ENCODE results near the gene CCDC88C.

The CCDC88C gene

DNA sequence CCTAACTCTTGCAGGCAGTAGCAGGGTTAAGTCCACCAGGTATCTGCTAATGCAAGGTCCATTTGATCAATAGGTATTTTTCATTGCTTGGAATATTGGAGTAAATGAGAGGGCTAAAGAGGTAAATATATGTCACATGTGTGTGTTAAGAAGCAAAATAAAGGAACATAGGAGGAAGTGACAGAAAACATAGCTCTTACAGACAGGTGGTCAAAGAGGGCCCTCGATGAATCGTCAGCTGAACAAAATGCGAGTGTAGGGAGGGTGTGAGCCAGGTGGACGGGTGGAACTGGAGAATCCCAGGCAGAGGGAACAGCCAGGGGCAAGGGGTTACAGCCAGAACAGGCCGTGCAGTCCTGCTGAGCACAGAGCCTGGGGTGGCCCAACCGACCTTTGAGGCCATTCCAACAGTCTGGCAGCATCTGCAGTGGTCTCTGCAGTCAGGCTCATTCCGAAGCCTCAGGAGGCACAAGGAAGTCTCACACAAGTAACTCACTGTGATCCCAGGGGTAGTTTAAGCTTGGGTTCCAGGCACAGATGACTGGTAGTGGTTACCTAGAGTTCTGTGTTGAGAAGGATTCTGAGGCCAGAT, 43.2 kb downstream of the CCDC88C start:
- Histone ChIP-seq H3K23ac (ENCODE audit: low read length in 2 of 2) (no peak overlapping the region), H4K8ac (ENCODE audit: low read length) (no peak overlapping the region), H3K4me2 (ENCODE audit: low read length, poor library complexity, severe bottlenecking) (no peak overlapping the region), H3K9me3 (ENCODE audit: control insufficient read depth, low read length) (no peaks in the 10 kb centered on the region), H3K4ac (ENCODE audit: low read depth in 1 of 2, low read length in 2 of 2) (no peak overlapping the region), H3K4me1 (ENCODE audit: control insufficient read depth, insufficient read depth, low read depth, low read length) (peaks cover 22% of the 10 kb centered on the region), H3K79me1 (replicated peaks; ENCODE audit: low read length, poor library complexity, severe bottlenecking) (peaks cover 3% of the 10 kb centered on the region), H3K27ac (ENCODE audit: low read length, poor library complexity, severe bottlenecking) (no peak overlapping the region), H2BK15ac (ENCODE audit: low read depth, poor library complexity, severe bottlenecking) (no peak overlapping the region), H3K18ac (ENCODE audit: low read depth in 1 of 2, low read length in 2 of 2) (no peak overlapping the region), H2AFZ (ENCODE audit: low read depth, low read length) (no peak overlapping the region), H2AK5ac (ENCODE audit: low read length, severe bottlenecking) (no peak overlapping the region), H2BK5ac (ENCODE audit: low read depth, low read length, poor library complexity, severe bottlenecking) (no peak overlapping the region), H3K36me3 (ENCODE audit: control insufficient read depth in 1 of 2, insufficient read depth in 2 of 2, low read depth in 1 of 2, low read length in 2 of 2) (no peaks in the 10 kb centered on the region), H2BK12ac (ENCODE audit: low read length in 2 of 2) (no peak overlapping the region), H3K9ac (ENCODE audit: low read length) (no peak overlapping the region), H3K4me3 (ENCODE audit: insufficient read depth in 1 of 2, low read depth in 1 of 2, low read length in 2 of 2) (no peak overlapping the region), H4K91ac (ENCODE audit: low read length) (no peak overlapping the region), H2BK120ac (ENCODE audit: low read depth, low read length) (no peak overlapping the region), H3K14ac (ENCODE audit: low read length in 2 of 2) (peak overlapping the region in 1 of 2 experiments; percentile 64), H3K27me3 (ENCODE audit: control insufficient read depth in 1 of 2, insufficient read depth in 1 of 2, low read length in 2 of 2) (peaks cover 0 to 90% of the 10 kb centered on the region in 2 experiments)
- no peak for DNase-seq
- 72% methylated on average over 7 of the region's 7 CpGs for WGBS

DNA sequence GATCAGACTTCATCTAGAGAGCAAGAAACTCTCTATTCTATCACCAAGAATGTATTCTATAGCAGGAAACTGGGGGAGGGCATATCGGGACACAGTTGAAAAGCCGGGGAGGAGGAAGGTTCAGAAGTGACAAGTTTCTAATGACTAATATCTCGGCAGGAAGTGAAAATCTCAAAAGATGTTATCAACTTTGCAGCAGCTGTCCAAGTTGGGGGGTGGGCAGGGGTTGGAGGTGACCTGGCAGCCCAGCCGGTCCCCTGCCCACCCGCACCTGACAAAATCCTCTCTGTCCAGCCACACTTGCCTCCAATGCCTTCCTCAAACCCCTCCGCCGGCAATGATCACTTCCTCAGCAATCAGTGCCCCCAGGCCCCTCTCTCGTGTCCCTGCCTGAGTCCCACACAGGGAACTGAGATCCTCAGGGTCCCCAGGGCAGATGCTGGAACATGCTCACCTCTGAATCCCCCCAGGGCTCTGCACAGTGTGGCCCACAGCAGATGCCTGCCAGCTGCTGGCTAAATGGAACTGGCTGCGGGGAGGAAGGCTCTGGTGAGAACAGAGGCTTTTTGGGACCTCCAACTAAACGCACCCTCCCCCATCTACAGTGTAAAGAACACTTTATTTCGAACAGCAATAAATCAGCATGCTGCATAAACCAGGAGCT, 43.9 kb downstream of the CCDC88C start:
- no peak overlapping the region for H2AK5ac ChIP-seq (ENCODE audit: low read length, severe bottlenecking)
- H3K4me2 ChIP-seq (ENCODE audit: low read length, poor library complexity, severe bottlenecking): no peak overlapping the region
- H3K79me1 ChIP-seq (replicated peaks; ENCODE audit: low read length, poor library complexity, severe bottlenecking): peaks cover 3% of the 10 kb centered on the region
- no peak overlapping the region for H3K27ac ChIP-seq (ENCODE audit: low read length, poor library complexity, severe bottlenecking)
- no peak overlapping the region for H3K18ac ChIP-seq (ENCODE audit: low read depth in 1 of 2, low read length in 2 of 2)
- H2BK15ac ChIP-seq (ENCODE audit: low read depth, poor library complexity, severe bottlenecking): no peak overlapping the region
- H3K4ac ChIP-seq (ENCODE audit: low read depth in 1 of 2, low read length in 2 of 2): no peak overlapping the region
- no peak overlapping the region for H3K4me3 ChIP-seq (ENCODE audit: insufficient read depth in 1 of 2, low read depth in 1 of 2, low read length in 2 of 2)
- no peak overlapping the region for H3K9ac ChIP-seq (ENCODE audit: low read length)
- WGBS: 55% methylated on average over 11 of the region's 11 CpGs
- no peak overlapping the region for H2AFZ ChIP-seq (ENCODE audit: low read depth, low read length)
- peaks cover 23% of the 10 kb centered on the region for H3K4me1 ChIP-seq (ENCODE audit: control insufficient read depth, insufficient read depth, low read depth, low read length)
- no peak for DNase-seq
- no peaks in the 10 kb centered on the region for H3K36me3 ChIP-seq (ENCODE audit: control insufficient read depth in 1 of 2, insufficient read depth in 2 of 2, low read depth in 1 of 2, low read length in 2 of 2)
- H4K91ac ChIP-seq (ENCODE audit: low read length): no peak overlapping the region
- no peak overlapping the region for H3K14ac ChIP-seq (ENCODE audit: low read length in 2 of 2)
- no peaks in the 10 kb centered on the region for H3K9me3 ChIP-seq (ENCODE audit: control insufficient read depth, low read length)
- H2BK12ac ChIP-seq (ENCODE audit: low read length in 2 of 2): no peak overlapping the region
- no peak overlapping the region for H2BK120ac ChIP-seq (ENCODE audit: low read depth, low read length)
- H4K8ac ChIP-seq (ENCODE audit: low read length): no peak overlapping the region
- no peak overlapping the region for H3K23ac ChIP-seq (ENCODE audit: low read length in 2 of 2)
- H3K27me3 ChIP-seq (ENCODE audit: control insufficient read depth in 1 of 2, insufficient read depth in 1 of 2, low read length in 2 of 2): peaks cover 0 to 89% of the 10 kb centered on the region in 2 experiments
- no peak overlapping the region for H2BK5ac ChIP-seq (ENCODE audit: low read depth, low read length, poor library complexity, severe bottlenecking)

DNA sequence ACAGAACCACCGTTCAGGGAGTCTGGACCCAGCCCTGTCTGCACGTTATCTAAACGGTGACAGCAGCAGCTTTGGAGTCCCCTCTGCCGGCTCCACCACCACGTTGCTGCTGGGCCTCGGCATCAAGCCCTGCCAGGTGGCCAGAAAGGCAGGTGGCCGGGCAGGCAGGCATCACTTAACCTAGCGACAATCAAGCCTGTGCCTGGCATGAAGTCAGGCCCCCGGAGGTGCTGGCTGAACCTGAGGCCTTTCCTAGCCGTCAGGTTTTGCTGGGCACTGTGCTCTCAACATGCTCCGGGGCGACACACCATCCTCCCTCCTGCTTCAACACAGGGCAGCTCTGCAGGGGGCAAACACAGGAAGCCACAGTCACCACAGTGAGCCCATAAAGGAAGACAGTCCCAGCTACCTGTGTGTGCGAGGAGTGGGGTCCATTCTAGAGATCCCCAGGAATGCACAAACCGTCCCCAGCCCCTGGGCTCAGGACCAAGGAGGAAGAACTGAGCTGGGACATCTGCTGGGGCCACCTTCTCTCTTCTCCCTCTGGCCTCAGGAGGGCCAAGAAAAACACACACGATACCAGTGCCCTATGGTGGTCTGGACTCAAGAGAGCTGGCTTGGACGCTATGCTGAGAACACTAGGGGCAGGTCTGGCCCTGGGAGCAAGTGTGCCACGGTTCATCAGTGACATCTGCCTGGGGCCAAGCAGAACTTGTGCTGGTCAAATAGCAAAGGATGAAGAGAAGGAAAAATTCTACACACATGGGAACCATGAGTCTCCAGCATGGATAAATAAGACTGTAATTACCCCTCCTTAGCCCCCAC, 44.7 kb downstream of the CCDC88C start:
- no peak overlapping the region for H3K27ac ChIP-seq (ENCODE audit: low read length, poor library complexity, severe bottlenecking)
- no peak for DNase-seq
- H2BK15ac ChIP-seq (ENCODE audit: low read depth, poor library complexity, severe bottlenecking): no peak overlapping the region
- no peak overlapping the region for H4K8ac ChIP-seq (ENCODE audit: low read length)
- H3K4me3 ChIP-seq (ENCODE audit: insufficient read depth in 1 of 2, low read depth in 1 of 2, low read length in 2 of 2): no peak overlapping the region
- H2BK5ac ChIP-seq (ENCODE audit: low read depth, low read length, poor library complexity, severe bottlenecking): no peak overlapping the region
- H3K18ac ChIP-seq (ENCODE audit: low read depth in 1 of 2, low read length in 2 of 2): peak overlapping the region in 1 of 2 experiments; percentile 44
- H2BK120ac ChIP-seq (ENCODE audit: low read depth, low read length): no peak overlapping the region
- no peak overlapping the region for H4K91ac ChIP-seq (ENCODE audit: low read length)
- H3K4ac ChIP-seq (ENCODE audit: low read depth in 1 of 2, low read length in 2 of 2): no peak overlapping the region
- peaks cover 3% of the 10 kb centered on the region for H3K79me1 ChIP-seq (replicated peaks; ENCODE audit: low read length, poor library complexity, severe bottlenecking)
- H3K4me1 ChIP-seq (ENCODE audit: control insufficient read depth, insufficient read depth, low read depth, low read length): peaks cover 23% of the 10 kb centered on the region
- WGBS: 78% methylated on average over 17 of the region's 17 CpGs
- H3K23ac ChIP-seq (ENCODE audit: low read length in 2 of 2): peak overlapping the region in 1 of 2 experiments; percentile 48
- H3K36me3 ChIP-seq (ENCODE audit: control insufficient read depth in 1 of 2, insufficient read depth in 2 of 2, low read depth in 1 of 2, low read length in 2 of 2): no peaks in the 10 kb centered on the region
- H3K27me3 ChIP-seq (ENCODE audit: control insufficient read depth in 1 of 2, insufficient read depth in 1 of 2, low read length in 2 of 2): peaks cover 0 to 90% of the 10 kb centered on the region in 2 experiments
- peak overlapping the region in 1 of 2 experiments; percentile 41 for H3K14ac ChIP-seq (ENCODE audit: low read length in 2 of 2)
- H3K9me3 ChIP-seq (ENCODE audit: control insufficient read depth, low read length): no peaks in the 10 kb centered on the region
- no peak overlapping the region for H2AFZ ChIP-seq (ENCODE audit: low read depth, low read length)
- no peak overlapping the region for H3K4me2 ChIP-seq (ENCODE audit: low read length, poor library complexity, severe bottlenecking)
- no peak overlapping the region for H2AK5ac ChIP-seq (ENCODE audit: low read length, severe bottlenecking)
- H3K9ac ChIP-seq (ENCODE audit: low read length): no peak overlapping the region
- no peak overlapping the region for H2BK12ac ChIP-seq (ENCODE audit: low read length in 2 of 2)

GRCh38 chr14:91371990-91372375, 45.6 kb downstream of the CCDC88C start:
- WGBS: 97% methylated on average over 4 of the region's 4 CpGs
- Histone ChIP-seq H3K27ac (ENCODE audit: low read length, poor library complexity, severe bottlenecking) (no peak overlapping the region), H3K4ac (ENCODE audit: low read depth in 1 of 2, low read length in 2 of 2) (no peak overlapping the region), H2BK12ac (ENCODE audit: low read length in 2 of 2) (peak overlapping the region in 1 of 2 experiments; percentile 29), H2BK5ac (ENCODE audit: low read depth, low read length, poor library complexity, severe bottlenecking) (no peak overlapping the region), H3K27me3 (ENCODE audit: control insufficient read depth in 1 of 2, insufficient read depth in 1 of 2, low read length in 2 of 2) (peaks cover 0 to 93% of the 10 kb centered on the region in 2 experiments), H3K18ac (ENCODE audit: low read depth in 1 of 2, low read length in 2 of 2) (no peak overlapping the region), H2BK15ac (ENCODE audit: low read depth, poor library complexity, severe bottlenecking) (no peak overlapping the region), H3K14ac (ENCODE audit: low read length in 2 of 2) (peak overlapping the region in 1 of 2 experiments; percentile 45), H3K4me1 (ENCODE audit: control insufficient read depth, insufficient read depth, low read depth, low read length) (peaks cover 23% of the 10 kb centered on the region), H3K79me1 (replicated peaks; ENCODE audit: low read length, poor library complexity, severe bottlenecking) (peaks cover 1% of the 10 kb centered on the region), H3K9me3 (ENCODE audit: control insufficient read depth, low read length) (no peaks in the 10 kb centered on the region), H2AK5ac (ENCODE audit: low read length, severe bottlenecking) (no peak overlapping the region), H2BK120ac (ENCODE audit: low read depth, low read length) (no peak overlapping the region), H3K4me2 (ENCODE audit: low read length, poor library complexity, severe bottlenecking) (no peak overlapping the region), H3K36me3 (ENCODE audit: control insufficient read depth in 1 of 2, insufficient read depth in 2 of 2, low read depth in 1 of 2, low read length in 2 of 2) (no peaks in the 10 kb centered on the region), H3K23ac (ENCODE audit: low read length in 2 of 2) (no peak overlapping the region), H4K8ac (ENCODE audit: low read length) (no peak overlapping the region), H4K91ac (ENCODE audit: low read length) (no peak overlapping the region), H3K9ac (ENCODE audit: low read length) (no peak overlapping the region), H3K4me3 (ENCODE audit: insufficient read depth in 1 of 2, low read depth in 1 of 2, low read length in 2 of 2) (no peak overlapping the region), H2AFZ (ENCODE audit: low read depth, low read length) (no peak overlapping the region)
- DNase-seq: no peak

All from mesenchymal stem cell (in vitro differentiated cells and primary cell).